Fibroblast of the aortic adventitia (primary cell): ENCODE data around the gene CREB1. TPM values are rescaled to one million over a fixed set of nuclear protein-coding genes. Genes with fewer than 3 reads are reported as not detected.

ENCODE experiments used
- DNase-seq: peaks from one replicate; pipeline ENCODE4 v3.0.0-alpha.2; 2010; ENCODE audit warnings: low read depth
- H3K4me3 ChIP-seq: 2 replicates; pipeline ENCODE4 v1.5.1; 2011; ENCODE audit warnings: low read depth, mild to moderate bottlenecking, control low read depth, low read length, moderate library complexity
- CTCF ChIP-seq: IDR thresholded peaks from 2 replicates; pipeline ENCODE4 v1.5.1; 2011; ENCODE audit warnings: mild to moderate bottlenecking, low read length, control low read depth, inconsistent platforms; ENCODE audit not compliant: insufficient read depth
- total RNA-seq: library from RNA; depleted of rRNA; stranded (reverse); fragments of >200 nt; gene quantifications from 2 replicates; pipeline ENCODE4 v1.2.3, GENCODE V29; 2012; ENCODE audit warnings: low replicate concordance

Gene CREB1
- total RNA-seq, 1 donor: 52.4 TPM

DNA sequence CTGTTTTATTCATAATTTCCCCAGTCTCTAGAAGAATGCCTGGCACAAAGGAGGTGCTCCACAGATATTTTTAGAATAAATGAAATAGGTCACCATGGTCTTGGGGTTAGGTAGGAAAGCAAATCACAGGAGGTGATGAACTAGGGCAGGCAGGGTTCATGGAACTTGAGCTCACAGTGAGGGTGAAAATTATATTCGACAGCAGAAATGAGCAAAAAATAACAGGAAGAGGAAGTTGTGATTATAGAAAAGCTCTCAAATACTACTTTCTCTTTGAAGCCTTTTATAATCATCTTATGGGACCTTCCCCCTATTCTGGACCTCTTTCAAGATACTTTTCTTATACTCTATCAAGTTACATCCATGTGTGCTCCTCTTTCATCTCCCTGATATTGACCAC, 4.5 kb upstream of the CREB1 start:
- TF ChIP-seq CTCF: no peak
- DNase-seq: no peak
- H3K4me3 ChIP-seq: no peak overlapping the region

- peak overlapping the region; percentile 74 for H3K4me3 ChIP-seq
- peak; percentile 51 for DNase-seq
- TF ChIP-seq CTCF: peak; percentile 40
These were observed 807 bp upstream of the CREB1 start for GRCh38 chr2:207528980-207529329.

- DNase-seq: peak; percentile 52
- no peak for TF ChIP-seq CTCF
- peak overlapping the region; percentile 78 for H3K4me3 ChIP-seq
These were observed 634 bp downstream of the CREB1 start for GRCh38 chr2:207530160-207531031.

GRCh38 chr2:207531032-207531952, 1.5 kb downstream of the CREB1 start:
- DNase-seq: peak; percentile 44

DNA sequence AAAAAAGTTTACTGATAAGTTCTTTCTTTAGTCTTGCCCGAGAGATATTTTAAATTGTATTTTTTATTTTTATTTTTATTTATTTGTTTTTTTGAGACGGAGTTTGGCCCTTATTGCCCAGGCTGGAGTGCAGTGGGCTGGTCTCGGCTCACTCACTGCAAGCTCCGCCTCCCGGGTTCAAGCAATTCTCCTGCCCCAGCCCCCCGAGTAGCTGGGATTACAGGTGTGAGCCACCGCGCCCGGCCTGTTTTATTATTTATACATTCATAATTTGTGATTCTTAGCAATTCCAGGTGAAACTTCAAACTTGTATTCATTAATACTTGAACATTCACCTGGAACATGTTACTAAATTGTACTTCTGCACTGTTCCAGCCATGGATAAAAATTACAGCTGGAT, 2.9 kb downstream of the CREB1 start:
- no peak for TF ChIP-seq CTCF
- no peak for DNase-seq
- H3K4me3 ChIP-seq: no peak overlapping the region

More at GRCh38 chr2:207531032-207531952, 1.5 kb downstream of the CREB1 start:
- peak overlapping the region; percentile 78 for H3K4me3 ChIP-seq
- TF ChIP-seq CTCF: no peak

DNA sequence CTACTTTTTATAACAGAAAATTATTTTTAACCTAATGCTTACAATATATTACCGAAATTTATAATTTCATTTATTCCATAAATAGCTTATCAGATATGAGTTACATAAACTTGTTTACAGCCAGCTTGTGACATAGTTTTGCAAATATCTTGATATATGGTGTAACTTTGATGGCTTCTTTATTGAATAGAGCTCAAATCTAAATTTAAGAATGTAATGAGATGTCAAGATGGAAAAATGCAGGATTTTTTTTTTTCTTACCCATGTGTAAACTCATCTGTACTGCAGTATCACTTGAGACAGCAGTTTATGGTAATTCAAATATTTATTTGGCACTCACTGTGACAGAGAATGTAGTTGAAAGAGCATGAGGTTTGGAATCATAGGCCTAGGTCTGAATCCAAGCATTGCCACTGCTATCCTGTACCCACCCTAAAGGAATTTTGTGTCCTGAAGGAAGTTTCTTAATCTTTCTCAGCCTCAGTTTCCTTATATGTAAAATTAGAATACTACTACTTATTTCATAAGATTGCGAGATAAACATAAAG, 3.8 kb downstream of the CREB1 start:
- no peak for TF ChIP-seq CTCF

More for the DNA sequence above, 3.8 kb downstream of the CREB1 start:
- H3K4me3 ChIP-seq: no peak overlapping the region
- no peak for DNase-seq
